Measurements from ENCODE around the gene CLPTM1.

GRCh38 chr19:44957526-44957925 lies 2.3 kb downstream of the CLPTM1 start:
- TF ChIP-seq CTCF (IDR thresholded peaks at IDR 0.05) (no peak), ZFX (IDR thresholded peaks at IDR 0.05; ENCODE audit: borderline replicate concordance) (no peak)
